OCI-LY7 (cell line): Measurements from ENCODE around the gene IGFBP1.

ENCODE experiments used
- CTCF ChIP-seq: fragments of 200-600 bp; sonication (generic); conservative IDR thresholded peaks from 2 replicates; pipeline ENCODE4 v1.5.1; 2014; ENCODE audit warnings: mild to moderate bottlenecking, antibody characterized with exemption, low read length, moderate library complexity, mixed read lengths
- EZH2phosphoT487 ChIP-seq: fragments of 200-600 bp; sonication (generic); IDR thresholded peaks from 2 replicates; pipeline ENCODE4 v1.6.1; 2018; ENCODE audit warnings: low read depth, borderline replicate concordance, mild to moderate bottlenecking, mixed run types, antibody characterized with exemption, low read length, moderate library complexity, mixed read lengths

- TF ChIP-seq CTCF (no peak), EZH2phosphoT487 (no peak)
These were observed 33.1 kb downstream of the IGFBP1 start for GRCh38 chr7:45921381-45921698.
